Panc1 (cell line): ENCODE measurements around the gene POC5. TPM values are rescaled to one million over a fixed set of nuclear protein-coding genes. Genes with fewer than 3 reads are reported as not detected.

Source experiments
- ATAC-seq: fragments of 200-7000 bp; cut with Tn5 transposase; 2 replicates; pipeline ENCODE4 v1.9.1; 2020; ENCODE audit warnings: mild to moderate bottlenecking, moderate library complexity
- BruUV-seq: library from RNA; stranded (reverse); fragments of 400-500 nt; replicated peaks from 2 replicates; lab custom pipeline; 2021; lab: Mats Ljungman, UMichigan
- CTCF ChIA-PET: fragments of 300-600 bp; sonication (Branson Sonifier 250); formaldehyde crosslinking; loops from one replicate; lab custom pipeline; 2022; ENCODE audit warnings: antibody characterized with exemption; lab: Charles Lee
- POLR2A ChIA-PET: fragments of 300-600 bp; sonication (Branson Sonifier 250); formaldehyde crosslinking; loops from one replicate; lab custom pipeline; 2022; ENCODE audit warnings: antibody characterized with exemption; lab: Charles Lee
- DNase-seq: peaks from one replicate; pipeline ENCODE4 v3.0.0-alpha.2; 2010; ENCODE audit warnings: low read depth, low spot score
- H3K27ac ChIP-seq: 2 replicates; pipeline ENCODE4 v1.5.1; 2011; ENCODE audit warnings: mild to moderate bottlenecking, low read length, inconsistent platforms
- H3K27me3 ChIP-seq: fragments of 200-500 bp; sonication (Bioruptor generic); 2 replicates; pipeline ENCODE4 v1.6.0; 2014; ENCODE audit warnings: low read length, inconsistent platforms; ENCODE audit not compliant: control insufficient read depth, insufficient read depth
- H3K36me3 ChIP-seq: fragments of 200-500 bp; sonication (Bioruptor generic); 2 replicates; pipeline ENCODE4 v1.5.1; 2014; ENCODE audit warnings: inconsistent platforms, mild to moderate bottlenecking, low read length, moderate library complexity; ENCODE audit not compliant: control insufficient read depth, insufficient read depth
- H3K4me1 ChIP-seq: 2 replicates; pipeline ENCODE4 v1.5.1; 2011; ENCODE audit warnings: inconsistent platforms, mild to moderate bottlenecking, low read length, moderate library complexity; ENCODE audit not compliant: control insufficient read depth, insufficient read depth
- H3K4me3 ChIP-seq, 2 experiments: 2 replicates each; pipeline ENCODE4 v1.5.1; 2011 to 2012; ENCODE audit warnings: low read depth in 2 of 2, low read length in 2 of 2, mild to moderate bottlenecking in 2 of 2, inconsistent platforms in 1 of 2, moderate library complexity in 1 of 2
- H3K9me3 ChIP-seq: fragments of 200-500 bp; sonication (Bioruptor generic); 2 replicates; pipeline ENCODE4 v1.5.1; 2014; ENCODE audit warnings: low read depth, mild to moderate bottlenecking, inconsistent platforms, low read length, moderate library complexity; ENCODE audit not compliant: control insufficient read depth, insufficient read depth
- POLR2AphosphoS5 ChIP-seq: IDR thresholded peaks from 2 replicates; pipeline ENCODE4 v1.6.1; 2012; ENCODE audit warnings: mild to moderate bottlenecking, low read depth, low read length, moderate library complexity
- SIN3A ChIP-seq: IDR thresholded peaks from 2 replicates; pipeline ENCODE4 v1.6.1; 2012; ENCODE audit warnings: low read depth, mild to moderate bottlenecking, low read length, moderate library complexity, borderline replicate concordance; ENCODE audit not compliant: insufficient read depth
- TCF7L2 ChIP-seq: IDR thresholded peaks from 2 replicates; pipeline ENCODE4 v1.6.1; 2011; ENCODE audit warnings: mild to moderate bottlenecking, low read depth, low read length, inconsistent platforms
- in situ Hi-C: cut with HindIII; loops from 2 replicates; pipeline ENCODE4 v1.10.0; 2016; ENCODE audit warnings: low sequenced_read_pairs, low pct_unique_long_range_greater_than_20kb
- intact Hi-C: fragments of 100-400 bp; cut with micrococcal nuclease; formaldehyde crosslinking; loops from one replicate; pipeline ENCODE4 v1.10.0; 2022; ENCODE audit not compliant: unreplicated experiment
- total RNA-seq: library from RNA; stranded (reverse); gene quantifications from one replicate; pipeline ENCODE4 v1.2.1, GENCODE V29; 2021; ENCODE audit not compliant: unreplicated experiment
- TF ChIP-seq, protein P1 (sequence below): fragments of 450-650 bp; IDR thresholded peaks from 2 replicates; pipeline ENCODE4 v1.5.1; 2017; ENCODE audit warnings: mild to moderate bottlenecking
- TF ChIP-seq, protein P2 (sequence below), 2 experiments: IDR thresholded peaks; 2 replicates each; pipeline ENCODE4 v1.6.1; 2011 to 2012; ENCODE audit warnings: low read depth in 2 of 2, control low read depth in 1 of 2, low read length in 1 of 2, mild to moderate bottlenecking in 1 of 2, moderate library complexity in 1 of 2; ENCODE audit not compliant: insufficient read depth in 1 of 2

The POC5 gene
- total RNA-seq, 1 experiment from 2014 or later = 19.7 TPM

DNA sequence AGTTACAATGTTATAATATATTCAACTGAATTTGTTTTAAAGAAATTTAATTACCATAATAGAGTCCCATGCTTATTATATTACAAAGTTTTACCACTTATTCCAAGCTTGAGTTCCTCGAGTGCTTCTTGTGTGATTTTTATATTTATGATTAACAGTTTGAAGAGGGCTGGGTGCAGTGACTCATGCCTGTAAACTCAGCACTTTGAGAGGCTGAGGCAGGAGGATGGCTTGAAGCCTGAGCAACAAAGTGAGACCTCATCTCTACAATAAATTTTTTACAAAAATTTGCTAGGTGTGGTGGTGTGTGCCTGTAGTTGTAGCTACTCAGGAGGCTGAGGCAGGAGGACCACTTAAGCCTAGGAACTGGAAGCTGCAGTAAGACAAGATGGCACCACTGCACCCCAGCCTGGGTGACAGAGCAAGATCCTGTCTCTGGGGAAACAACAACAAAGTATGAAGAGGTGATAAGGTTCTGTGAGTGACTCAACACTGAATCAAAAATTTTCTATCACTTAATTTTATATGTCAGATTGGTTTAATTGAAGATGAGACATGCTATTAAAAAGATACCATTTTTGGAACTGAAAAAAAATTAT lies 9.2 kb downstream of the POC5 start:
- CTCF ChIA-PET = no interaction called here
- TF ChIP-seq, protein P1, sequence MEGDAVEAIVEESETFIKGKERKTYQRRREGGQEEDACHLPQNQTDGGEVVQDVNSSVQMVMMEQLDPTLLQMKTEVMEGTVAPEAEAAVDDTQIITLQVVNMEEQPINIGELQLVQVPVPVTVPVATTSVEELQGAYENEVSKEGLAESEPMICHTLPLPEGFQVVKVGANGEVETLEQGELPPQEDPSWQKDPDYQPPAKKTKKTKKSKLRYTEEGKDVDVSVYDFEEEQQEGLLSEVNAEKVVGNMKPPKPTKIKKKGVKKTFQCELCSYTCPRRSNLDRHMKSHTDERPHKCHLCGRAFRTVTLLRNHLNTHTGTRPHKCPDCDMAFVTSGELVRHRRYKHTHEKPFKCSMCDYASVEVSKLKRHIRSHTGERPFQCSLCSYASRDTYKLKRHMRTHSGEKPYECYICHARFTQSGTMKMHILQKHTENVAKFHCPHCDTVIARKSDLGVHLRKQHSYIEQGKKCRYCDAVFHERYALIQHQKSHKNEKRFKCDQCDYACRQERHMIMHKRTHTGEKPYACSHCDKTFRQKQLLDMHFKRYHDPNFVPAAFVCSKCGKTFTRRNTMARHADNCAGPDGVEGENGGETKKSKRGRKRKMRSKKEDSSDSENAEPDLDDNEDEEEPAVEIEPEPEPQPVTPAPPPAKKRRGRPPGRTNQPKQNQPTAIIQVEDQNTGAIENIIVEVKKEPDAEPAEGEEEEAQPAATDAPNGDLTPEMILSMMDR = no peak
- no peak for TF ChIP-seq POLR2AphosphoS5
- TF ChIP-seq SIN3A = no peak
- no peak for TF ChIP-seq TCF7L2
- TF ChIP-seq, protein P2, sequence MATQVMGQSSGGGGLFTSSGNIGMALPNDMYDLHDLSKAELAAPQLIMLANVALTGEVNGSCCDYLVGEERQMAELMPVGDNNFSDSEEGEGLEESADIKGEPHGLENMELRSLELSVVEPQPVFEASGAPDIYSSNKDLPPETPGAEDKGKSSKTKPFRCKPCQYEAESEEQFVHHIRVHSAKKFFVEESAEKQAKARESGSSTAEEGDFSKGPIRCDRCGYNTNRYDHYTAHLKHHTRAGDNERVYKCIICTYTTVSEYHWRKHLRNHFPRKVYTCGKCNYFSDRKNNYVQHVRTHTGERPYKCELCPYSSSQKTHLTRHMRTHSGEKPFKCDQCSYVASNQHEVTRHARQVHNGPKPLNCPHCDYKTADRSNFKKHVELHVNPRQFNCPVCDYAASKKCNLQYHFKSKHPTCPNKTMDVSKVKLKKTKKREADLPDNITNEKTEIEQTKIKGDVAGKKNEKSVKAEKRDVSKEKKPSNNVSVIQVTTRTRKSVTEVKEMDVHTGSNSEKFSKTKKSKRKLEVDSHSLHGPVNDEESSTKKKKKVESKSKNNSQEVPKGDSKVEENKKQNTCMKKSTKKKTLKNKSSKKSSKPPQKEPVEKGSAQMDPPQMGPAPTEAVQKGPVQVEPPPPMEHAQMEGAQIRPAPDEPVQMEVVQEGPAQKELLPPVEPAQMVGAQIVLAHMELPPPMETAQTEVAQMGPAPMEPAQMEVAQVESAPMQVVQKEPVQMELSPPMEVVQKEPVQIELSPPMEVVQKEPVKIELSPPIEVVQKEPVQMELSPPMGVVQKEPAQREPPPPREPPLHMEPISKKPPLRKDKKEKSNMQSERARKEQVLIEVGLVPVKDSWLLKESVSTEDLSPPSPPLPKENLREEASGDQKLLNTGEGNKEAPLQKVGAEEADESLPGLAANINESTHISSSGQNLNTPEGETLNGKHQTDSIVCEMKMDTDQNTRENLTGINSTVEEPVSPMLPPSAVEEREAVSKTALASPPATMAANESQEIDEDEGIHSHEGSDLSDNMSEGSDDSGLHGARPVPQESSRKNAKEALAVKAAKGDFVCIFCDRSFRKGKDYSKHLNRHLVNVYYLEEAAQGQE (IDR thresholded peaks at IDR 0.05; ENCODE audit: insufficient read depth in 1 of 2, low read depth in 2 of 2, low read length in 1 of 2) = no peak
- no peak for DNase-seq
- Histone ChIP-seq H3K27me3 (no peaks in the 10 kb centered on the region), H3K4me3 (no peak overlapping the region), H3K36me3 (peaks cover 26% of the 10 kb centered on the region), H3K4me1 (no peaks in the 10 kb centered on the region; the same call in 1 of the 2 replicates), H3K27ac (no peak overlapping the region), H3K9me3 (no peaks in the 10 kb centered on the region)
- intact Hi-C loops = no loop called here
- in situ Hi-C loops = no loop called here
- BruUV-seq = no TSS peak
- peak; percentile 60; the same call in 1 of the 2 replicates for ATAC-seq
- POLR2A ChIA-PET = no interaction called here

DNA sequence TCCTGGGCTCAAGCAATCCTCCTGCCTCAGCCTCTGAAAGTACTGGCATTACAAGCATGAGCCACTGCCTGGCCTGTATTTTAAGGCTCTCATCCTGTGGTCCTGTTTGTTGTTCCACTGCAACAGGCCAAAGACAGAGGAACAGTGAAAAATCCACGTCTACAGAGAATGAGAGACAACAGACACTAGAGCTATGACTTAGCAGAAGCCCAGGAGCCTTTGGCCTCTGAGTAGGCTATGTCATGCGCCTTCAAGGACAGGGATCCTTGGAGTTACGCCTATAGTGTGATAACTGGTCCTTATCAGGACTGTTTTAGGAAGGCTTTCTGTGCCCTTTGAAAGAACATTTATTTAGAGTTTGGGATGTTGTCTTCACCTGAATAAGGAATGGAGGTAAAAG lies 10.5 kb downstream of the POC5 start:
- H3K36me3 ChIP-seq = peaks cover 23% of the 10 kb centered on the region
- in situ Hi-C loops (no loop called here), intact Hi-C loops (no loop called here)
- ChIA-PET POLR2A (no interaction called here), CTCF (no interaction called here)
- no peak overlapping the region for H3K27ac ChIP-seq
- H3K27me3 ChIP-seq = no peaks in the 10 kb centered on the region
- BruUV-seq = no TSS peak
- TF ChIP-seq POLR2AphosphoS5 (no peak), TCF7L2 (no peak), SIN3A (no peak)
- TF ChIP-seq, protein P2 (IDR thresholded peaks at IDR 0.05; ENCODE audit: insufficient read depth in 1 of 2, low read depth in 2 of 2, low read length in 1 of 2) = no peak
- TF ChIP-seq, protein P1 = no peak
- H3K4me3 ChIP-seq = no peak overlapping the region
- ATAC-seq (no peak), DNase-seq (no peak)
- no peaks in the 10 kb centered on the region; the same call in 1 of the 2 replicates for H3K4me1 ChIP-seq
- no peaks in the 10 kb centered on the region for H3K9me3 ChIP-seq
